HCT116 (cell line): ENCODE results near the gene MSMP. TPM values are rescaled to one million over a fixed set of nuclear protein-coding genes. Genes with fewer than 3 reads are reported as not detected.

Source experiments
- ATAC-seq: fragments of 200-7000 bp; cut with Tn5 transposase; 2 replicates; pipeline ENCODE4 v1.9.1; 2020; ENCODE audit warnings: mild to moderate bottlenecking, moderate library complexity
- BruUV-seq: library from RNA; stranded (reverse); fragments of 400-500 nt; replicated peaks from 2 replicates; lab custom pipeline; 2021; lab: Mats Ljungman, UMichigan
- CTCF ChIA-PET: fragments of 300-600 bp; sonication (Branson Sonifier 250); formaldehyde crosslinking; loops from one replicate; lab custom pipeline; 2021; ENCODE audit warnings: antibody characterized with exemption; lab: Charles Lee
- POLR2A ChIA-PET: fragments of 300-600, 350-600 bp; sonication (Branson Sonifier 250); formaldehyde crosslinking; loops from one replicate; lab custom pipeline; 2021; ENCODE audit warnings: antibody characterized with exemption; lab: Charles Lee
- RAD21 ChIA-PET, 2 experiments: fragments of 300-600 bp; sonication (Branson Sonifier 250); formaldehyde crosslinking; loops; one replicate each; lab custom pipeline; 2023; ENCODE audit warnings: low total read pairs in 2 of 2; ENCODE audit not compliant: uncharacterized antibody in 2 of 2, unreplicated experiment in 2 of 2, low non-redundant PET in 1 of 2; lab: Charles Lee
- DNase-seq: peaks from one replicate; pipeline ENCODE4 v3.0.0-alpha.2; 2010; ENCODE audit warnings: low read depth, low spot score
- H2AFZ ChIP-seq: fragments of 200-600 bp; shearing (Covaris generic), sonication (generic); 2 replicates; pipeline ENCODE4 v1.6.1; 2017; ENCODE audit warnings: low read depth, mixed run types, mixed read lengths, antibody characterized with exemption, low read length; ENCODE audit not compliant: poor library complexity, severe bottlenecking
- H3K27ac ChIP-seq: 2 replicates; pipeline ENCODE4 v1.5.1; 2012; ENCODE audit warnings: low read depth, low read length
- H3K27me3 ChIP-seq: fragments of 200-600 bp; sonication (generic); 2 replicates; pipeline ENCODE4 v1.6.1; 2016; ENCODE audit warnings: mixed run types, low read length, mixed read lengths; ENCODE audit not compliant: insufficient read depth
- H3K36me3 ChIP-seq, 2 experiments: fragments of 200-500 bp in 1 of 2; fragments of 200-600 bp in 1 of 2; sonication (Bioruptor generic) in 1 of 2; sonication (generic) in 1 of 2; 2 replicates each; pipeline versions ENCODE4 v1.5.1 to v1.6.1; 2014 to 2016; ENCODE audit warnings: low read length in 2 of 2, inconsistent platforms in 1 of 2, mixed read lengths in 1 of 2, mixed run types in 1 of 2; ENCODE audit not compliant: insufficient read depth in 2 of 2, control insufficient read depth in 1 of 2
- H3K4me1 ChIP-seq, 2 experiments: fragments of 200-600 bp in 1 of 2; sonication (generic) in 1 of 2; 2 replicates each; pipeline versions ENCODE4 v1.5.1 to v1.6.1; 2012 to 2017; ENCODE audit warnings: low read length in 2 of 2, inconsistent platforms in 1 of 2, mild to moderate bottlenecking in 1 of 2, mixed read lengths in 1 of 2, mixed run types in 1 of 2, moderate library complexity in 1 of 2; ENCODE audit not compliant: insufficient read depth in 2 of 2, control insufficient read depth in 1 of 2
- H3K4me2 ChIP-seq: fragments of 200-600 bp; sonication (generic); 2 replicates; pipeline ENCODE4 v1.6.1; 2017; ENCODE audit warnings: mixed run types, low read length, mixed read lengths
- H3K4me3 ChIP-seq, 2 experiments: fragments of 200-600 bp in 1 of 2; sonication (generic) in 1 of 2; replicated peaks in 1 of 2; 2 replicates each; pipeline ENCODE4 v1.5.1; 2011 to 2016; ENCODE audit warnings: low read length in 2 of 2, control low read depth in 1 of 2, low read depth in 1 of 2, mild to moderate bottlenecking in 1 of 2, mixed read lengths in 1 of 2, mixed run types in 1 of 2
- H3K79me2 ChIP-seq: fragments of 200-600 bp; sonication (generic); 2 replicates; pipeline ENCODE4 v1.6.1; 2017; ENCODE audit warnings: mild to moderate bottlenecking, mixed run types, low read length, moderate library complexity, mixed read lengths; ENCODE audit not compliant: insufficient read depth
- H3K9ac ChIP-seq: fragments of 200-600 bp; sonication (generic); 2 replicates; pipeline ENCODE4 v1.6.1; 2016; ENCODE audit warnings: low read length, mixed read lengths
- H3K9me2 ChIP-seq: fragments of 200-600 bp; sonication (generic), shearing (Covaris generic); 2 replicates; pipeline ENCODE4 v1.6.1; 2017; ENCODE audit warnings: mixed run types, mild to moderate bottlenecking, moderate library complexity; ENCODE audit not compliant: insufficient read depth
- H3K9me3 ChIP-seq, 2 experiments: fragments of 200-500 bp in 1 of 2; fragments of 200-600 bp in 1 of 2; sonication (Bioruptor generic) in 1 of 2; sonication (generic) in 1 of 2; 2 replicates each; pipeline ENCODE4 v1.6.1; 2014 to 2017; ENCODE audit warnings: low read length in 2 of 2, mixed read lengths in 2 of 2, inconsistent platforms in 1 of 2, low read depth in 1 of 2, mild to moderate bottlenecking in 1 of 2, mixed run types in 1 of 2, moderate library complexity in 1 of 2; ENCODE audit not compliant: control insufficient read depth in 1 of 2, insufficient read depth in 1 of 2
- H4K20me1 ChIP-seq: fragments of 200-600 bp; sonication (generic), shearing (Covaris generic); 2 replicates; pipeline ENCODE4 v1.6.1; 2017; ENCODE audit warnings: mixed run types, mild to moderate bottlenecking, moderate library complexity; ENCODE audit not compliant: insufficient read depth
- CTCF ChIP-seq, 3 experiments: fragments of 200-600 bp in 1 of 3; sonication (generic) in 1 of 3; IDR thresholded peaks in 2 of 3; conservative IDR thresholded peaks in 1 of 3; 2 replicates each; pipeline ENCODE4 v1.5.1; 2012 to 2017; ENCODE audit warnings: low read depth in 2 of 3, low read length in 2 of 3, antibody characterized with exemption in 1 of 3, borderline replicate concordance in 1 of 3, control low read depth in 1 of 3, mild to moderate bottlenecking in 1 of 3, mixed read lengths in 1 of 3, mixed run types in 1 of 3, moderate library complexity in 1 of 3; ENCODE audit not compliant: insufficient read depth in 1 of 3
- ELF1 ChIP-seq: IDR thresholded peaks from 2 replicates; pipeline ENCODE4 v1.6.1; 2012; ENCODE audit warnings: low read depth, borderline replicate concordance
- FOSL1 ChIP-seq: IDR thresholded peaks from 2 replicates; pipeline ENCODE4 v1.6.1; 2012; ENCODE audit warnings: low read depth
- RAD21 ChIP-seq: IDR thresholded peaks from 2 replicates; pipeline ENCODE4 v1.6.1; 2012; ENCODE audit warnings: low read depth, mild to moderate bottlenecking
- YY1 ChIP-seq: IDR thresholded peaks from 2 replicates; pipeline ENCODE4 v1.6.1; 2011; ENCODE audit warnings: low read length, low read depth, moderate library complexity, mild to moderate bottlenecking; ENCODE audit not compliant: insufficient replicate concordance; ENCODE audit errors: extremely low read depth
- ZFX ChIP-seq: fragments of 450-650 bp; IDR thresholded peaks from 2 replicates; pipeline ENCODE4 v1.6.1; 2017
- intact Hi-C: fragments of 100-400 bp; cut with micrococcal nuclease; formaldehyde crosslinking; loops from 2 replicates; pipeline ENCODE4 v1.10.0; 2022
- total RNA-seq: library from RNA; stranded (reverse); gene quantifications from one replicate; pipeline ENCODE4 v1.2.1, GENCODE V29; 2021; ENCODE audit not compliant: unreplicated experiment

Gene MSMP
- total RNA-seq, 1 experiment from 2014 or later, result 1.2 TPM

- no peak overlapping the region for H3K27ac ChIP-seq
- ChIA-PET POLR2A (interaction anchor here (2.0 kb wide), 1 partner anchor 34 kb away, joined by 6 read pairs; no protein-coding TSS in a partner anchor), CTCF (interaction anchor here (1.2 to 4.0 kb wide), 4 partner anchors 19 to 68 kb away, joined by 3 to 21 read pairs (median 12); partner anchors contain the start of genes GBA2 and RGP1), RAD21 (interaction anchor here (0.6 to 1.2 kb wide), 2 partner anchors 33 to 51 kb away, joined by 3 read pairs; no protein-coding TSS in a partner anchor)
- H3K27me3 ChIP-seq, result no peaks in the 10 kb centered on the region
- H3K36me3 ChIP-seq, result peaks cover 4 to 12% of the 10 kb centered on the region in 2 experiments; a peak in 3 of 4 replicates
- 0 out of 4 replicates have a peak overlapping the region, but pooled peaks of 1 of the 2 experiments have one; percentile 92 for H3K4me3 ChIP-seq
- TF ChIP-seq ELF1 (no peak), YY1 (no peak), ZFX (no peak), CTCF (IDR thresholded peaks at IDR 0.05 in 2 of 3, conservative IDR thresholded peaks at IDR 0.05 in 1 of 3; ENCODE audit: borderline replicate concordance in 1 of 3, insufficient read depth in 1 of 3, low read depth in 2 of 3, low read length in 2 of 3) (peak in 2 of 3 experiments; percentile 57 to 62; a peak in 4 of 6 replicates), FOSL1 (no peak), RAD21 (no peak)
- no peak overlapping the region for H3K9ac ChIP-seq
- BruUV-seq, result no TSS peak
- H4K20me1 ChIP-seq, result no peaks in the 10 kb centered on the region
- no peaks in the 10 kb centered on the region for H3K9me3 ChIP-seq
- peak; percentile 17; the same call in 1 of the 2 replicates for ATAC-seq
- peak overlapping the region; percentile 81 for H3K4me2 ChIP-seq
- peaks cover 72% of the 10 kb centered on the region for H3K79me2 ChIP-seq
- intact Hi-C loops, result loop anchor here (5.0 kb wide), 1 partner anchor 38 kb away; no protein-coding TSS in a partner anchor
- H2AFZ ChIP-seq, result no peak overlapping the region
- no peaks in the 10 kb centered on the region for H3K9me2 ChIP-seq
- DNase-seq, result peak; percentile 21
- H3K4me1 ChIP-seq, result peaks cover 22 to 37% of the 10 kb centered on the region in 2 experiments
These were observed 24.2 kb downstream of the MSMP start for GRCh38 chr9:35729700-35730485.
